Neural cell (in vitro differentiated cells): Measurements from ENCODE around the gene SAMD14. TPM values are rescaled to one million over a fixed set of nuclear protein-coding genes. Genes with fewer than 3 reads are reported as not detected.

Source experiments
- H2AFZ ChIP-seq: fragments of 200-600, 300-800 bp; sonication (generic), shearing (Covaris generic); 2 replicates; pipeline ENCODE4 v1.6.0; 2014; ENCODE audit warnings: low read depth, mild to moderate bottlenecking, antibody characterized with exemption, low read length, moderate library complexity
- H3F3A ChIP-seq: fragments of 200-600 bp; shearing (Covaris generic); 2 replicates; pipeline ENCODE4 v1.6.1; 2016; ENCODE audit warnings: mild to moderate bottlenecking, moderate library complexity, mixed read lengths, antibody characterized with exemption, low read length; ENCODE audit not compliant: insufficient read depth, poor library complexity, severe bottlenecking
- H3K27ac ChIP-seq: fragments of 200-600, 300-800 bp; sonication (generic), shearing (Covaris generic); 2 replicates; pipeline ENCODE4 v1.5.1; 2014; ENCODE audit warnings: mild to moderate bottlenecking, low read length, moderate library complexity
- H3K27me3 ChIP-seq: fragments of 300-800, 200-600 bp; sonication (generic), shearing (Covaris generic); 2 replicates; pipeline ENCODE4 v1.6.0; 2014; ENCODE audit warnings: mild to moderate bottlenecking, low read depth, low read length, moderate library complexity; ENCODE audit not compliant: insufficient read depth
- H3K36me3 ChIP-seq: fragments of 300-800, 200-600 bp; sonication (generic), shearing (Covaris generic); 2 replicates; pipeline ENCODE4 v1.5.1; 2014; ENCODE audit warnings: mild to moderate bottlenecking, antibody characterized with exemption, low read length, moderate library complexity; ENCODE audit not compliant: insufficient read depth
- H3K4me2 ChIP-seq: fragments of 300-800, 200-600 bp; sonication (generic), shearing (Covaris generic); 2 replicates; pipeline ENCODE4 v1.6.0; 2014; ENCODE audit warnings: mild to moderate bottlenecking, low read length
- H3K4me3 ChIP-seq: fragments of 300-800, 200-600 bp; sonication (generic), shearing (Covaris generic); 2 replicates; pipeline ENCODE4 v1.5.1; 2014; ENCODE audit warnings: mild to moderate bottlenecking, low read length, moderate library complexity
- H3K79me2 ChIP-seq: fragments of 200-600 bp; shearing (Covaris generic); replicated peaks from 2 replicates; pipeline ENCODE4 v1.6.0; 2014; ENCODE audit warnings: mild to moderate bottlenecking, low read length, moderate library complexity; ENCODE audit not compliant: insufficient read depth
- H3K9ac ChIP-seq: fragments of 300-800, 200-600 bp; sonication (generic), shearing (Covaris generic); 2 replicates; pipeline ENCODE4 v1.6.1; 2016; ENCODE audit warnings: mild to moderate bottlenecking, low read length, mixed read lengths
- H3K9me2 ChIP-seq: fragments of 200-600 bp; shearing (Covaris generic); 2 replicates; pipeline ENCODE4 v1.6.1; 2016; ENCODE audit warnings: mild to moderate bottlenecking, low read length, mixed read lengths; ENCODE audit not compliant: insufficient read depth
- H3K9me3 ChIP-seq: fragments of 200-600, 300-800 bp; sonication (generic), shearing (Covaris generic); 2 replicates; pipeline ENCODE4 v1.6.1; 2016; ENCODE audit warnings: mild to moderate bottlenecking, mixed run types, low read length, moderate library complexity, mixed read lengths
- H4K20me1 ChIP-seq: fragments of 200-600 bp; shearing (Covaris generic); 2 replicates; pipeline ENCODE4 v1.6.1; 2016; ENCODE audit warnings: mild to moderate bottlenecking, mixed run types; ENCODE audit not compliant: insufficient read depth
- CTCF ChIP-seq: fragments of 450-650 bp; IDR thresholded peaks from 2 replicates; pipeline ENCODE4 v1.5.1; 2014; ENCODE audit warnings: antibody characterized with exemption, mild to moderate bottlenecking, moderate library complexity; ENCODE audit not compliant: poor library complexity, severe bottlenecking
- EP300 ChIP-seq: fragments of 450-650 bp; conservative IDR thresholded peaks from 2 replicates; pipeline ENCODE4 v1.6.1; 2014; ENCODE audit warnings: antibody characterized with exemption, mild to moderate bottlenecking, moderate library complexity; ENCODE audit not compliant: poor library complexity, severe bottlenecking
- EZH2 ChIP-seq: fragments of 200-600, 300-800 bp; shearing (Covaris generic), sonication (generic); IDR thresholded peaks from 2 replicates; pipeline ENCODE4 v1.6.1; 2014; ENCODE audit warnings: antibody characterized with exemption, low read length, borderline replicate concordance, mild to moderate bottlenecking; ENCODE audit not compliant: insufficient read depth, poor library complexity, severe bottlenecking
- MXI1 ChIP-seq: fragments of 450-650 bp; conservative IDR thresholded peaks from 2 replicates; pipeline ENCODE4 v1.6.1; 2014; ENCODE audit warnings: antibody characterized with exemption, mild to moderate bottlenecking; ENCODE audit not compliant: poor library complexity, severe bottlenecking
- POLR2AphosphoS5 ChIP-seq: IDR thresholded peaks from 2 replicates; pipeline ENCODE4 v1.6.1; 2012
- RAD21 ChIP-seq: fragments of 450-650 bp; conservative IDR thresholded peaks from 2 replicates; pipeline ENCODE4 v1.6.1; 2014; ENCODE audit warnings: antibody characterized with exemption, mild to moderate bottlenecking, moderate library complexity
- REST ChIP-seq: IDR thresholded peaks from 2 replicates; pipeline ENCODE4 v1.6.1; 2012; ENCODE audit warnings: borderline replicate concordance
- SMC3 ChIP-seq: fragments of 450-650 bp; conservative IDR thresholded peaks from 2 replicates; pipeline ENCODE4 v1.6.1; 2014; ENCODE audit warnings: antibody characterized with exemption, mild to moderate bottlenecking, moderate library complexity; ENCODE audit not compliant: poor library complexity
- TAF1 ChIP-seq: IDR thresholded peaks from 2 replicates; pipeline ENCODE4 v1.6.1; 2012; ENCODE audit warnings: low read depth
- polyA plus RNA-seq: library from polyadenylated mRNA; depleted of rRNA; stranded (reverse); fragments of >200 nt; gene quantifications from 2 replicates; pipeline ENCODE4 v1.2.3, GENCODE V29; 2014

Gene SAMD14
- polyA plus RNA-seq, 1 donor from 2014 or later, result 105 TPM

- H3K9ac ChIP-seq, result no peak overlapping the region
- no peaks in the 10 kb centered on the region for H3F3A ChIP-seq
- no peak for TF ChIP-seq CTCF
- no peak for TF ChIP-seq SMC3
- no peak for TF ChIP-seq MXI1
- no peak for TF ChIP-seq TAF1
- no peak for TF ChIP-seq REST
- no peak for TF ChIP-seq EP300
- TF ChIP-seq EZH2, result no peak
- no peak for TF ChIP-seq POLR2AphosphoS5
- H2AFZ ChIP-seq, result no peak overlapping the region
- H3K4me2 ChIP-seq, result no peak overlapping the region
- no peaks in the 10 kb centered on the region for H3K79me2 ChIP-seq
- no peak overlapping the region for H3K27ac ChIP-seq
- H3K27me3 ChIP-seq, result no peaks in the 10 kb centered on the region
- peaks cover 7% of the 10 kb centered on the region for H3K36me3 ChIP-seq
- no peaks in the 10 kb centered on the region for H3K9me3 ChIP-seq
- H3K4me3 ChIP-seq, result no peak overlapping the region
- no peaks in the 10 kb centered on the region for H3K9me2 ChIP-seq
- H4K20me1 ChIP-seq, result no peaks in the 10 kb centered on the region
These were observed 19.2 kb downstream of the SAMD14 start for GRCh38 chr17:50110591-50111349.

GRCh38 chr17:50109785-50110184, 20.2 kb downstream of the SAMD14 start:
- H3K9me2 ChIP-seq, result no peaks in the 10 kb centered on the region
- no peaks in the 10 kb centered on the region for H3K79me2 ChIP-seq
- H3K27ac ChIP-seq, result no peak overlapping the region
- H3F3A ChIP-seq, result no peaks in the 10 kb centered on the region
- peaks cover 7% of the 10 kb centered on the region for H3K36me3 ChIP-seq
- no peak overlapping the region for H2AFZ ChIP-seq
- no peaks in the 10 kb centered on the region for H4K20me1 ChIP-seq
- no peak for TF ChIP-seq SMC3
- TF ChIP-seq EZH2, result no peak
- no peak for TF ChIP-seq TAF1
- TF ChIP-seq MXI1, result no peak
- TF ChIP-seq EP300, result no peak
- no peak for TF ChIP-seq POLR2AphosphoS5
- TF ChIP-seq RAD21, result no peak
- TF ChIP-seq CTCF, result no peak
- no peak for TF ChIP-seq REST
- no peaks in the 10 kb centered on the region for H3K9me3 ChIP-seq
- H3K4me2 ChIP-seq, result no peak overlapping the region
- no peaks in the 10 kb centered on the region for H3K27me3 ChIP-seq
- no peak overlapping the region for H3K9ac ChIP-seq
- no peak overlapping the region for H3K4me3 ChIP-seq
